ENCODE results near the gene MED27. TPM values are rescaled to one million over a fixed set of nuclear protein-coding genes. Genes with fewer than 3 reads are reported as not detected.
"Not testable (repeated sequence)": the region's sequence is repeated elsewhere in the genome, so short reads cannot be mapped to it uniquely, and the experiment has no call there.

The MED27 gene
- total RNA-seq, 1 donor from 2014 or later = 41.0 TPM

DNA sequence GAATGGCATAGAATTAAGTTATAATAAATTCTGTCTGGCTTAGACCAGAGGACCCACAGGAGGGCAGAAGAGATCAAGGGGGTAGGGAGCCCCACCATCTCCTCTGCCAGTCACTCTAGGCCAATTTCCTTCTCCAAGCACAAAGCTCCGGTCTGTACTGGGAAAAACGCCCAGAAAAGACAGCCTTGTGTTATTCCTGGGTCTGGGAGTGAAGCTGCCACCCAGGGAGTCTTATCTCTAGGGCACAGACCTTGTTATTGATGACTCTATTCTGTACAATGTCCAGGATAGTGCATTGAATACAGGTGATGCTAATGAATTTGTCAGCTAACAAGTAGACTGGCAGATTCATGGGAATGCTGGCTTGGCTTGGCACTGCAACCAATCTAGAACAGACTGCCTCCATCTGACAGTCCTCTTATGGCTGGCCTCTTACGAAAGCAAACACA is 60.7 kb downstream of the MED27 start:
- Mint-ChIP-seq H3K27me3 (ENCODE audit: insufficient read depth) (peaks cover 2% of the 10 kb centered on the region), H3K27ac (no peak overlapping the region), H3K4me1 (ENCODE audit: low read depth) (no peaks in the 10 kb centered on the region), H3K4me3 (no peak overlapping the region), H3K36me3 (ENCODE audit: low read depth) (peaks cover 3% of the 10 kb centered on the region), H3K9me3 (no peaks in the 10 kb centered on the region)
- intact Hi-C loops (cut with micrococcal nuclease) = no loop called here
- no peak for DNase-seq (ENCODE audit: low spot score)

DNA sequence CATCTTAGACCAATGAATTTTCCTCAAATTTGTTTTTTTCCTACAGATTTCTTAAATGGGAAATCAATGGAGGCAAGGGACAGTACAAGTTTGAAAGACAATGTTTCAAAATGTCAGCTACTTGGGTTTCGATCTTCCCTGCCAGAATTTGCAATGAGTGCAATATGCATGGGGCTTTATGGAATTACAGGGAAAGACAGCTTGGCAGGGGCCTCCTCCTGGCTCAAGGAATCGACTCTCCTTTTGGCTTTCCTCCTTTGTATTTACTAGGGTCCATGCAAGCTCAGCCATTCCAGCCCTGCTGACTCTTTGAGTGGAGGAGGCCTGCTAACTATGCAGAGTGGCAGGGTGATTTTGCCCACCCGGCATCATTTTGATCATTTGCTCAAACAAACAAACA is 63.2 kb downstream of the MED27 start:
- Mint-ChIP-seq H3K36me3 (ENCODE audit: low read depth) (peaks cover 12% of the 10 kb centered on the region), H3K27ac (no peak overlapping the region), H3K9me3 (no peaks in the 10 kb centered on the region), H3K4me1 (ENCODE audit: low read depth) (no peaks in the 10 kb centered on the region), H3K4me3 (no peak overlapping the region), H3K27me3 (ENCODE audit: insufficient read depth) (peaks cover 2% of the 10 kb centered on the region)
- no peak for DNase-seq (ENCODE audit: low spot score)
- intact Hi-C loops (cut with micrococcal nuclease) = no loop called here

DNA sequence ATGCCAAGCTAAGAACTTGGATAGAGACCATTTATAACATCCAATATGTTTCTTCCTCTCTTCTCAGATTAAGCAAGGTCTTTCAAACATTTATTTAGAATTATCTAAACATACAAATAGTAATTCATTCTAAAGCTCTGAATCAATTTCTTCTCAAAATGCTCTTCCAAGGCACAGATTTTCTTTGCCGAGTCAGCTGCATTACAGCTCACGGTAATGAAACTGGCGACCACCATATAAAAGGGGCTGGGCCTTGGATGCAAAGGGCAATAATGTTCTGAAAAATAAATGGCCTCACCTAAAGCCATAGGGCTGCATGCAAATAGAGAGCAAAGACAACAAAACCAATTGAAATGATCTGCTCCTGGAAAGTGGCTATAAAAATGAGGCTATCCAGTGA is 63.8 kb downstream of the MED27 start:
- no peak overlapping the region for H3K27ac Mint-ChIP-seq
- H3K9me3 Mint-ChIP-seq = no peaks in the 10 kb centered on the region
- peaks cover 15% of the 10 kb centered on the region for H3K36me3 Mint-ChIP-seq (ENCODE audit: low read depth)
- intact Hi-C loops (cut with micrococcal nuclease) = no loop called here
- H3K4me3 Mint-ChIP-seq = no peak overlapping the region
- peaks cover 2% of the 10 kb centered on the region for H3K27me3 Mint-ChIP-seq (ENCODE audit: insufficient read depth)
- DNase-seq (ENCODE audit: low spot score) = no peak
- no peaks in the 10 kb centered on the region for H3K4me1 Mint-ChIP-seq (ENCODE audit: low read depth)

DNA sequence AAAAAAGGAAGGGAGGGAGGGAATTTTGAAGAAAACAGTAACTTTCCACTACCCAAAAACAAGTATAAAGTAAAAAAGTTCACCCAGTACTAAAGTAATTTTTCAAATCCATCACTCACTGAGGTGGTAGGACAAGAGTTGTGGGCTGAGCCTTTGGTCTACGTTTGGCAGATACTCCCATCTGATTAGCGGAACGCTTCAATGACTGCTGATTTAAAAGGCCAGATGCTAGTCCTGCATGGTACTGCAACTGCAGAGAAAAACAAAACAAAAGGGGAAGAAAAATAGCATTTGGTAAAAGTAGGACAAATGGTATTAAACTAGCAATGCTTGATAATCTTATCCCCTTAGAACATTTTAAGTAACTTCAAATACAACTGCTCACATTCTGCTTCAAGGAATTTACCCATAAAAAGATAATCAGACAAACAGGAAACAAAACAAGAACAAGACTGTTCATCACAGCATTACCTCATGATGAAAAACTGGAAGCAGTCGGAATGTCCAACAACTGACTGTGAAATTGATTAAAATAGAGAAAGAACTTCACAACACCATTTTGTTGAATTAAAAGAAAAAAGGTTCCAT is 65.4 kb downstream of the MED27 start:
- Mint-ChIP-seq H3K4me3 (no peak overlapping the region), H3K4me1 (ENCODE audit: low read depth) (no peaks in the 10 kb centered on the region), H3K36me3 (ENCODE audit: low read depth) (peaks cover 19% of the 10 kb centered on the region), H3K27ac (no peak overlapping the region), H3K9me3 (no peaks in the 10 kb centered on the region), H3K27me3 (ENCODE audit: insufficient read depth) (no peaks in the 10 kb centered on the region)
- intact Hi-C loops (cut with micrococcal nuclease) = no loop called here
- no peak for DNase-seq (ENCODE audit: low spot score)

DNA sequence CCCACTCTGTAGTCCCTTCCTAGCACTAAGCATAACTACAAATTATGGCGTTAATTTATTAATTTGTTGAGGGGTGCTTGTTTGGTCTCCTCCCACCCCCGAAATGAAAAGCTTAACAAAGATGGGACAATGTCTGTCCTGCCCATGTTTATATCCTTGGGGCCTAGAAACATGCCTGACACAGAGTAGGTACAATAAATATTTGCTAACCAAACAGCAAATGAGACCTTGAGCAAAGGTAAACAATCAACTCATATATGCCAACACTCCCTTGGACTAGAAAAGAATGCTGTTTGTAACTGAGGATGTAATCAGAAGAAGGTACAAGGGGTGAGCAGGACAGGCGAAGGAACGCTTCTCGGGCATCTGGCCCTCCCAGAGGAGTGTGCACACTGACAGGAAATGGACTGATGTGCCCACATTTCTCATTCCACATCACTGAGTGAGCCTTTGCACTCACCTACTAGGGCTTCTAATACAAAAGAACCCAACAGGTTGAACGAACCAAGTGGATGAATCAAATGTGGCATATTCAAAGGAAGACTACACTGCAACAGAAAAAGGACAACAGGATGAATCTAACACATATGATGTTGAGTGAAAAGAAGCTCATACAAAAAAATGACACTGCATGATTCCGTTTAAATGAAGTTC is 66.8 kb downstream of the MED27 start:
- H3K27ac Mint-ChIP-seq = no peak overlapping the region
- H3K27me3 Mint-ChIP-seq (ENCODE audit: insufficient read depth) = peaks cover 2% of the 10 kb centered on the region
- H3K4me1 Mint-ChIP-seq (ENCODE audit: low read depth) = peaks cover 14% of the 10 kb centered on the region
- no peaks in the 10 kb centered on the region for H3K9me3 Mint-ChIP-seq
- DNase-seq (ENCODE audit: low spot score) = no peak
- H3K36me3 Mint-ChIP-seq (ENCODE audit: low read depth) = peaks cover 19% of the 10 kb centered on the region
- no peak overlapping the region for H3K4me3 Mint-ChIP-seq
- intact Hi-C loops (cut with micrococcal nuclease) = no loop called here

DNA sequence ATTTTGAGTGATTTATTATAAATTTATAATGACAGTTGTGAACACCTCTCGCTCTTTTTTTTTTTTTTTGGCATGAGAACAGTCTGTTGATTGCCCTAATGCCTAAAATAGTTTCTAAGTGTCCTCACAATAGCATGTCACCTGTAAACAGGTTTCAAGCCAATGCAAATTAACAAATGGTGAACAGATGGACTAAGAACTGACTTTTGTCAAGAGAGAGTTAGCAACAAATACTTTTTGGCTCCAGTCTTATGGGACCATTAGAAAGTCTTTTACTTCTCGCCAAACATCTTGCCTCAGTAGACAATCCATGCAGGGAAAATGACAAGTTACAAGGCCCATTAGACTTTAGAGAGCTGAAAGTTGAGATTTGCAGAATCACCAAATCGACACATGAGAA is 67.8 kb downstream of the MED27 start:
- H3K36me3 Mint-ChIP-seq (ENCODE audit: low read depth) = peaks cover 23% of the 10 kb centered on the region
- H3K27ac Mint-ChIP-seq = no peak overlapping the region
- intact Hi-C loops (cut with micrococcal nuclease) = no loop called here
- no peaks in the 10 kb centered on the region for H3K9me3 Mint-ChIP-seq
- H3K4me1 Mint-ChIP-seq (ENCODE audit: low read depth) = peaks cover 23% of the 10 kb centered on the region
- H3K4me3 Mint-ChIP-seq = no peak overlapping the region
- no peak for DNase-seq (ENCODE audit: low spot score)
- peaks cover 2% of the 10 kb centered on the region for H3K27me3 Mint-ChIP-seq (ENCODE audit: insufficient read depth)

DNA sequence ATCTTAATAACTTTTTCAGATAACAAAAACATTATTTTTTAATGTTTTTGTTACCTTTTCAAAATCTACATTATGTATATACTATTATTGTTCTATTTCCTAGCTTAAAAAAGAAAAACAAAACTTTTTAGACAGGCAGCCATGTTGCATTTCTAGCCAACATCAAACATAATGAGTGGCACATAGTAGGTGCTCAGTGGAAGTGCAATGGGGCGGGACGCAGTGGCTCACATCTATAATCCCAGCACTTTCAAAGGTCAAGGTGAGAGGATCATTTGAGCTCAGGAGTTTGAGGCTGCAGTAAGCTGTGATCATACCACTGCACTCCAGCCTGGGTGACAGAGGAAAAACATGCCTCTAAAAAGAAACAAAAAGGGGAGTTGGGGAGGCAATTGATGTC is 68.4 kb downstream of the MED27 start:
- no peak for DNase-seq (ENCODE audit: low spot score)
- intact Hi-C loops (cut with micrococcal nuclease) = no loop called here
- H3K9me3 Mint-ChIP-seq = no peaks in the 10 kb centered on the region
- H3K4me3 Mint-ChIP-seq = no peak overlapping the region
- H3K4me1 Mint-ChIP-seq (ENCODE audit: low read depth) = peaks cover 29% of the 10 kb centered on the region
- H3K27ac Mint-ChIP-seq = no peak overlapping the region
- peaks cover 2% of the 10 kb centered on the region for H3K27me3 Mint-ChIP-seq (ENCODE audit: insufficient read depth)
- peaks cover 23% of the 10 kb centered on the region for H3K36me3 Mint-ChIP-seq (ENCODE audit: low read depth)

DNA sequence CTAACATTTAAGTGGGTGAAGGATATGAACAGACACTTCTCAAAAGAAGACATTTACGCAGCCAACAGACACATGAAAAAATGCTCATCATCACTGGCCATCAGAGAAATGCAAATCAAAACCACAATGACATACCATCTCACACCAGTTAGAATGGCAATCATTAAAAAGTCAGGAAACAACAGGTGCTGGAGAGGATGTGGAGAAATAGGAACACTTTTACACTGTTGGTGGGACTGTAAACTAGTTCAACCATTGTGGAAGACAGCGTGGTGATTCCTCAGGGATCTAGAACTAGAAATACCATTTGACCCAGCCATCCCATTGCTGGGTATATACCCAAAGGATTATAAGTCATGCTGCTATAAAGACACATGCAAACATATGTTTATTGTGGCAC is 69.5 kb downstream of the MED27 start:
- H3K4me1 Mint-ChIP-seq (ENCODE audit: low read depth) = peaks cover 37% of the 10 kb centered on the region
- intact Hi-C loops (cut with micrococcal nuclease); H3K4me3 Mint-ChIP-seq; DNase-seq (ENCODE audit: low spot score); H3K27ac Mint-ChIP-seq; H3K9me3 Mint-ChIP-seq; H3K27me3 Mint-ChIP-seq (ENCODE audit: insufficient read depth): not testable (repeated sequence)
- peaks cover 23% of the 10 kb centered on the region for H3K36me3 Mint-ChIP-seq (ENCODE audit: low read depth)

DNA sequence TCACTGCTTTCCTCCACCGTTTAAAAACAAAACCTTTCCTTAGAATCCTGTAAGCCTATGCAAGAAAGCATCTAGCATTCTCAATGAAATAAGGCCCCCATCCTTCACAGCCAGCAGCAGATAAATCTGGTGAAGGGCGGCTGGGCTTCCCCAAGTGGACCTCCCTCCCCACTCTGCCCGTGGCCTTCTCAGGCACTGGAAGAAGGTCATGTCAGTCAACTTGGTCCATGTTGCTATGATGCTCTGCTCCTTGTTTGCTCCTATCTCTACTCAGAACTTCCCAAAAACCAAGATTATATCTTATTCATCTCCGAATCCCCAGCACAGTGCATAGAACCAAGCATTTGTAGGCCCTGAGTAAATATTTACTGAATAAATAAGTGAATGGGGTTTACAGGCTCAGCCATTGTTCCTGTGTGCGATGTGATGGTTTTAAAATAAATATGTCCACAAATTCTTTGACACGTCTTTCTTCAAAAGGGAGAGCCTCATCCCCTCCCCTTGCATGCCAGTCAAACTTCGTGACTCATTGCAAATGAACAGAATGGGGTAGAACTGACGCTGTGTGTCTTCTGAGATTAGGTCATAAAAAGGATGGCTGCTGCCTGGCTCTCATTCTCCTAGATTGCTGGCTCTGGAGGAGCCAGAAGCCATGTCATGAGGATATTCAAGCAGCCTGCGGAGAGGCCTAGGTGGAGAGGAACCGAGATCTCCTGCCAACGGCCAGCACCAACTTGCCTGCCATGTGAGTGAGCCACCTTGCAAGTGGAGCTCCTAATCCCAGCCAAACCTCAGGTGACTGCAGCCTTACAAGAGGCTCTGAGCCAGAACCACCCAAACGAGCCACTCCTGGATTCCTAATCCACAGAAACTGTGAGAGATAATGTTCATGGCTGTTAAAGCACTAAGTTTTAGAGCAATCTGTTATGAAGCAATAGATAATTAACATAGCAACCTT is 70.5 kb downstream of the MED27 start:
- no peaks in the 10 kb centered on the region for H3K9me3 Mint-ChIP-seq
- no peak for DNase-seq (ENCODE audit: low spot score)
- H3K36me3 Mint-ChIP-seq (ENCODE audit: low read depth) = peaks cover 20% of the 10 kb centered on the region
- intact Hi-C loops (cut with micrococcal nuclease) = loop anchor here (5.0 to 10.0 kb wide), 2 partner anchors 172 to 346 kb away; partner anchors contain the start of gene SETX
- peaks cover 2% of the 10 kb centered on the region for H3K27me3 Mint-ChIP-seq (ENCODE audit: insufficient read depth)
- peaks cover 44% of the 10 kb centered on the region for H3K4me1 Mint-ChIP-seq (ENCODE audit: low read depth)
- no peak overlapping the region for H3K4me3 Mint-ChIP-seq
- H3K27ac Mint-ChIP-seq = no peak overlapping the region

DNA sequence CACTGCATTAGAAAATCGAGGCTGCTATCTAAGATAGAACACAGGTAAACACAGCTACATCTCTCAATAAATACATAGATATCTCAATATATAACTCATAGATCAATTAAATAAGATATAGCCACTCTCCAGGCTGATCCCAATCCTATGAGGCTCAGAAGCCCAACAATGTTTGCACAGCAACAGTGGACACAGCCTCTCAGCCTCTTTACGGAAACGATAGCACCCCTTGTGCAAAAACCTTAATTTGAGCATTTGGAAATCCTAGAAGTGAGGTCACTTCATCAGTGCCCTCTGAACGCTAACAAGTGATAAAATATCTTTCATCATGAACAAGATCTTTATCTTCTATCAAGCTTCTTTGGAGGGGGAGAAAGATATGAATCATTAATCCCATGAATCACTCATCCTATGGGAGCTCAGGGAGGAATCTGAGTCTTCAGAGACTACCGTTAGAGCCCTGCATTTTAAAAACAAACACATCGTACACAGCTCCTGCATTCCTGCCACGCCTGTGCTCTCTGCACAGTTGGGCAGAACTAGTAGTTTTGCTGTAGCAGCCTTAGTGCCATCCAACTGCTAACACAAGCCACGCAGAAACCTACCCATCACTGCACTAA is 71.4 kb downstream of the MED27 start:
- Mint-ChIP-seq H3K27ac (no peak overlapping the region), H3K4me1 (ENCODE audit: low read depth) (peaks cover 52% of the 10 kb centered on the region), H3K9me3 (no peaks in the 10 kb centered on the region), H3K4me3 (no peak overlapping the region), H3K36me3 (ENCODE audit: low read depth) (peaks cover 19% of the 10 kb centered on the region), H3K27me3 (ENCODE audit: insufficient read depth) (peaks cover 2% of the 10 kb centered on the region)
- no peak for DNase-seq (ENCODE audit: low spot score)
- intact Hi-C loops (cut with micrococcal nuclease) = loop anchor here (5.0 to 10.0 kb wide), 2 partner anchors 171 to 347 kb away; partner anchors contain the start of gene SETX

DNA sequence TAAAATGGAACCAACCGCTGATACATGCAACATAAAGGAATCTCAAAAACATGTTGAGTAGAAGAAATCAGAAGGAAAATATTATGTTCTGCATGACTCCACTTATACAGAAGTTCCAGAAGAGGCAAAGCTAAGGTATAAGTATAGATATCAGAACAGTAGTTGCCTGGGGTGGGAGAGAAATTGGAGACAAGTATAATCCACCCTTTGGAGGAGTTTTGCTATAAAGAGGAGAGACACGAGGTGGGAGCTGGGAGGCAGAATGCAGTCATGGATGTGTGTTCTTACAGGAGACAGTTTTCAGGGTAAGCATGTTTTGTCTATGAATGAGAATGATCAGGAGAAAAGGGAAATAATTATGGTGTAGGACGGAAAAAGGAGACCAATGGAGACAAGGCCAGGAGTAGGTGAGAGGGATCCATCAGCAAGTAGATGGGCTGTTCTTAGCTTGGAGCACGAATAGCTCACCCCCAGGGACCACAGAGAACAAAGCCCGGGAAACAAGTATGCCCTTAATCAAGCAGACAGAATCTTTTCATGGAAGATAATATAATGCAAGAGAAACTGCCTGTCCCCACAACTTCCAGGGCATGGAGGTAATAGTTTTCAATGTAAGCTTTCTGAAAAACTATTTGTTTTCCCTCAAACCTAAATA is 72.2 kb downstream of the MED27 start:
- intact Hi-C loops (cut with micrococcal nuclease) = loop anchor here (1.0 to 10.0 kb wide), 5 partner anchors 71 to 347 kb away; partner anchors contain the start of genes MED27 and SETX
- Mint-ChIP-seq H3K36me3 (ENCODE audit: low read depth) (peaks cover 14% of the 10 kb centered on the region), H3K9me3 (no peaks in the 10 kb centered on the region), H3K4me3 (peak overlapping the region; percentile 58), H3K4me1 (ENCODE audit: low read depth) (peaks cover 60% of the 10 kb centered on the region), H3K27me3 (ENCODE audit: insufficient read depth) (peaks cover 2% of the 10 kb centered on the region), H3K27ac (peak overlapping the region; percentile 62)
- DNase-seq (ENCODE audit: low spot score) = no peak
